ENCODE data around the gene BAIAP2. TPM values are rescaled to one million over a fixed set of nuclear protein-coding genes. Genes with fewer than 3 reads are reported as not detected.

Gene BAIAP2
- total and polyA plus RNA-seq, 8 donors, result 21.1 to 263 (median 56.3) TPM

GRCh38 chr17:81070541-81071246 is 35.7 kb downstream of the BAIAP2 start:
- peak overlapping the region in 4 of 5 donors; percentile 71 to 78 (median 76) for H3K27ac ChIP-seq
- H3K27me3 ChIP-seq, result no peaks in the 10 kb centered on the region
- 86 to 93% (median 90%) methylated on average over 15 to 25 of the region's 25 CpGs for WGBS, 5 donors
- TF ChIP-seq EP300 (IDR thresholded peaks at IDR 0.05), result no peak
- no peak for TF ChIP-seq POLR2A (IDR thresholded peaks at IDR 0.05)
- no peak for TF ChIP-seq CTCF (IDR thresholded peaks at IDR 0.05)
- TF ChIP-seq POLR2AphosphoS5 (IDR thresholded peaks at IDR 0.05), result no peak
- DNase-seq, result no peak
- no peak overlapping the region for H3K4me3 ChIP-seq
- H3K36me3 ChIP-seq, result peaks cover 0 to 38% (median 16%) of the 10 kb centered on the region in 4 donors
- no peaks in the 10 kb centered on the region for H3K9me3 ChIP-seq
- intact Hi-C loops (cut with DNase I; ENCODE audit: low total_unique reads), result no loop called here
- H3K4me1 ChIP-seq, result peaks cover 44 to 85% (median 75%) of the 10 kb centered on the region in 4 donors

- 43 to 62% (median 55%) methylated on average over 35 to 39 of the region's 39 CpGs for WGBS, 5 donors
- H3K4me3 ChIP-seq, result no peak overlapping the region
- H3K4me1 ChIP-seq, result peaks cover 31 to 77% (median 63%) of the 10 kb centered on the region in 4 donors
- H3K9me3 ChIP-seq, result no peaks in the 10 kb centered on the region
- intact Hi-C loops (cut with DNase I; ENCODE audit: low total_unique reads), result no loop called here
- DNase-seq, result peak; percentile 73
- peaks cover 0 to 48% (median 22%) of the 10 kb centered on the region in 4 donors for H3K36me3 ChIP-seq
- peak overlapping the region; percentile 71 to 78 (median 76) for H3K27ac ChIP-seq
- H3K27me3 ChIP-seq, result no peaks in the 10 kb centered on the region
- no peak for TF ChIP-seq EP300 (IDR thresholded peaks at IDR 0.05)
- peak in 2 of 3 donors; percentile 1 to 18 for TF ChIP-seq POLR2AphosphoS5 (IDR thresholded peaks at IDR 0.05)
- no peak for TF ChIP-seq CTCF (IDR thresholded peaks at IDR 0.05)
These were observed 37.1 kb downstream of the BAIAP2 start for GRCh38 chr17:81071761-81072741.

GRCh38 chr17:81073967-81074839 is 39.3 kb downstream of the BAIAP2 start:
- 88 to 91% (median 90%) methylated on average over 42 of the region's 42 CpGs for WGBS, 5 donors
- intact Hi-C loops (cut with DNase I; ENCODE audit: low total_unique reads), result no loop called here
- H3K27ac ChIP-seq, result peak overlapping the region in 2 of 5 donors; percentile 26 to 30

More at GRCh38 chr17:81073967-81074839, 39.3 kb downstream of the BAIAP2 start:
- H3K4me1 ChIP-seq, result peaks cover 9 to 56% (median 44%) of the 10 kb centered on the region in 4 donors
- H3K36me3 ChIP-seq, result peaks cover 0 to 48% (median 19%) of the 10 kb centered on the region in 4 donors
- no peak overlapping the region for H3K4me3 ChIP-seq
- no peaks in the 10 kb centered on the region for H3K9me3 ChIP-seq
- no peak for DNase-seq
- TF ChIP-seq POLR2AphosphoS5 (IDR thresholded peaks at IDR 0.05) (no peak), POLR2A (IDR thresholded peaks at IDR 0.05) (no peak), CTCF (IDR thresholded peaks at IDR 0.05) (no peak), EP300 (IDR thresholded peaks at IDR 0.05) (no peak)
- no peaks in the 10 kb centered on the region for H3K27me3 ChIP-seq
